BJ (cell line): ENCODE data around the gene RMP24.

ENCODE experiments used
- CTCF ChIA-PET: fragments of 350-600 bp; formaldehyde crosslinking; extraction: SDS; loops from one replicate; lab custom pipeline; 2021; ENCODE audit warnings: antibody characterized with exemption, inconsistent platforms; lab: Yijun Ruan, JAX
- POLR2A ChIA-PET: fragments of 300-600 bp; sonication (Branson Sonifier 250); formaldehyde crosslinking; extraction: SDS; loops from one replicate; lab custom pipeline; 2021; ENCODE audit warnings: antibody characterized with exemption; lab: Charles Lee
- DNase-seq: peaks from one replicate; pipeline ENCODE4 v3.0.0-alpha.2; 2011; ENCODE audit warnings: low read depth
- H3K27me3 ChIP-seq: 2 replicates; pipeline ENCODE4 v1.6.0; 2011; ENCODE audit warnings: low read length; ENCODE audit not compliant: control insufficient read depth, insufficient read depth
- H3K36me3 ChIP-seq: 2 replicates; pipeline ENCODE4 v1.5.1; 2011; ENCODE audit warnings: low read length; ENCODE audit not compliant: control insufficient read depth, insufficient read depth
- H3K4me3 ChIP-seq: 2 replicates; pipeline ENCODE4 v1.5.1; 2011; ENCODE audit warnings: low read depth, mild to moderate bottlenecking, control low read depth, low read length
- CTCF ChIP-seq: IDR thresholded peaks from 2 replicates; pipeline ENCODE4 v1.5.1; 2011; ENCODE audit warnings: low read depth, mild to moderate bottlenecking, control low read depth, inconsistent platforms, low read length, moderate library complexity; ENCODE audit not compliant: insufficient read depth

RMP24 gene

GRCh38 chr18:35939138-35939537 is 33.3 kb upstream of the RMP24 start:
- TF ChIP-seq CTCF, result 0 out of 2 replicates have a peak, but pooled peaks have one; percentile 15
- ChIA-PET POLR2A (no interaction called here), CTCF (interaction anchor here (0.8 to 4.2 kb wide), 2 partner anchors 11 to 183 kb away, joined by 3 to 18 read pairs; no protein-coding TSS in a partner anchor)
- DNase-seq, result no peak
- Histone ChIP-seq H3K4me3 (no peak overlapping the region), H3K36me3 (no peaks in the 10 kb centered on the region), H3K27me3 (peaks cover 2% of the 10 kb centered on the region; the same call in 1 of the 2 replicates)

- TF ChIP-seq CTCF, result no peak
- no peak for DNase-seq
- Histone ChIP-seq H3K36me3 (no peaks in the 10 kb centered on the region), H3K4me3 (no peak overlapping the region), H3K27me3 (peaks cover 2% of the 10 kb centered on the region; the same call in 1 of the 2 replicates)
- POLR2A ChIA-PET, result no interaction called here
- CTCF ChIA-PET, result interaction anchor here (0.6 to 2.2 kb wide), 3 partner anchors 9 to 578 kb away, joined by 3 to 9 read pairs (median 3); no protein-coding TSS in a partner anchor
Observed at GRCh38 chr18:35941299-35941698, 31.2 kb upstream of the RMP24 start.

GRCh38 chr18:35942133-35942532 is 30.3 kb upstream of the RMP24 start:
- DNase-seq, result no peak
- H3K4me3 ChIP-seq, result no peak overlapping the region
- no peak for TF ChIP-seq CTCF
- ChIA-PET POLR2A (no interaction called here), CTCF (interaction anchor here (2.2 kb wide), 1 partner anchor 8 kb away, joined by 9 read pairs; no protein-coding TSS in a partner anchor)
- H3K27me3 ChIP-seq, result peaks cover 2% of the 10 kb centered on the region; the same call in 1 of the 2 replicates
- no peaks in the 10 kb centered on the region for H3K36me3 ChIP-seq

- ChIA-PET POLR2A (no interaction called here), CTCF (interaction anchor here (2.2 kb wide), 1 partner anchor 7 kb away, joined by 9 read pairs; no protein-coding TSS in a partner anchor)
- TF ChIP-seq CTCF, result no peak
Observed at GRCh38 chr18:35942661-35943060, 29.8 kb upstream of the RMP24 start.

DNA sequence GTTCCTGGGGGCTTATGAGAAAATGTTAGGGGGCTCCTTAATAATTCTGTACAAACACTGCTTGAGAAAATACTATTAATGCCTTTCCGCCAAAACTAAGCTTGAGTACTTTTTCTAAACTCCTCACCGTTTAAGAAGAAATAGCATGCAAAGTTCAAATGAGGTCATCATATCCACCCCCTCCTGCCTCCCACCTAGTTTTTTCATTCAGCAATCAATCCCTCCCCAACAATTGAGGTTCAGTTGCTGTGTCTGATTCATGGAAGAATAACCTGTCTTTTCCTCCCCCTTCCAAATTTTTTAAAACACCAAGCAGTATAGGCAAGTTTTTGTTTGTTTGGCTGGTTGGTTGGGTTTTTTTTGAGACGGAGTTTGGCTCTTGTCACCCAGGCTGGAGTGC is 24.4 kb upstream of the RMP24 start:
- DNase-seq, result no peak
- ChIA-PET POLR2A (no interaction called here), CTCF (interaction anchor here (1.4 kb wide), 3 partner anchors 10 to 562 kb away, joined by 4 to 7 read pairs (median 4); no protein-coding TSS in a partner anchor)

More at GRCh38 chr18:35942661-35943060, 29.8 kb upstream of the RMP24 start:
- Histone ChIP-seq H3K4me3 (no peak overlapping the region), H3K27me3 (peaks cover 2% of the 10 kb centered on the region; the same call in 1 of the 2 replicates), H3K36me3 (no peaks in the 10 kb centered on the region)
- no peak for DNase-seq

More for the DNA sequence above, 24.4 kb upstream of the RMP24 start:
- peaks cover 2% of the 10 kb centered on the region for H3K27me3 ChIP-seq
- no peaks in the 10 kb centered on the region for H3K36me3 ChIP-seq
- no peak overlapping the region for H3K4me3 ChIP-seq
- TF ChIP-seq CTCF, result no peak
